GM18870 (cell line): ENCODE measurements around the gene ZNF516.
A peak's percentile ranks its signal among the peaks of the same experiment; 100 is the strongest.

Source experiments
- ATAC-seq: cut with Tn5 transposase; IDR thresholded peaks from one replicate; pipeline ENCODE4 v1.9.1; 2021; ENCODE audit warnings: moderate library complexity; ENCODE audit not compliant: unreplicated experiment

Gene ZNF516

GRCh38 chr18:76425146-76426131 is 69.6 kb downstream of the ZNF516 start:
- ATAC-seq = no peak

GRCh38 chr18:76422838-76423237 is 72.2 kb downstream of the ZNF516 start:
- ATAC-seq = no peak

GRCh38 chr18:76422121-76422520 is 72.9 kb downstream of the ZNF516 start:
- ATAC-seq = no peak

- no peak for ATAC-seq
Observed at GRCh38 chr18:76421685-76422078, 73.4 kb downstream of the ZNF516 start.

- no peak for ATAC-seq
Observed at GRCh38 chr18:76420898-76421684, 74.0 kb downstream of the ZNF516 start.

GRCh38 chr18:76419811-76420210 is 75.2 kb downstream of the ZNF516 start:
- no peak for ATAC-seq

- no peak for ATAC-seq
Observed at GRCh38 chr18:76416911-76417310, 78.1 kb downstream of the ZNF516 start.

- ATAC-seq = no peak
Observed at GRCh38 chr18:76414936-76415621, 80.0 kb downstream of the ZNF516 start.

- ATAC-seq = no peak
Observed at GRCh38 chr18:76412818-76413565, 82.0 kb downstream of the ZNF516 start.

GRCh38 chr18:76412010-76412817 is 82.8 kb downstream of the ZNF516 start:
- ATAC-seq = no peak

- peak; percentile 91 for ATAC-seq
Observed at GRCh38 chr18:76410660-76411417, 84.2 kb downstream of the ZNF516 start.

- no peak for ATAC-seq
Observed at GRCh38 chr18:76410033-76410432, 85.0 kb downstream of the ZNF516 start.

- no peak for ATAC-seq
Observed at GRCh38 chr18:76408480-76409067, 86.5 kb downstream of the ZNF516 start.

GRCh38 chr18:76407681-76408080 is 87.4 kb downstream of the ZNF516 start:
- ATAC-seq = no peak

- no peak for ATAC-seq
Observed at GRCh38 chr18:76406791-76407190, 88.3 kb downstream of the ZNF516 start.

GRCh38 chr18:76405681-76406356 is 89.2 kb downstream of the ZNF516 start:
- ATAC-seq = no peak

GRCh38 chr18:76405280-76405679 is 89.8 kb downstream of the ZNF516 start:
- no peak for ATAC-seq

GRCh38 chr18:76404345-76404831 is 90.7 kb downstream of the ZNF516 start:
- no peak for ATAC-seq
